GM12878 (cell line): ENCODE data around the gene ING5. TPM values are rescaled to one million over a fixed set of nuclear protein-coding genes. Genes with fewer than 3 reads are reported as not detected.

Experiments
- ATAC-seq: fragments of 200-7000 bp; cut with Tn5 transposase; 3 replicates; pipeline ENCODE4 v1.9.1; 2020; ENCODE audit warnings: mild to moderate bottlenecking, moderate library complexity
- BruUV-seq: library from RNA; stranded (reverse); fragments of 400-500 nt; replicated peaks from 2 replicates; lab custom pipeline; 2021; lab: Mats Ljungman, UMichigan
- CTCF ChIA-PET: fragments of 300-600 bp; sonication (Branson Sonifier 250); formaldehyde crosslinking; extraction: SDS; loops from one replicate; lab custom pipeline; 2021; ENCODE audit warnings: inconsistent platforms; lab: Yijun Ruan, JAX
- POLR2A ChIA-PET: fragments of 350-600 bp; formaldehyde crosslinking; extraction: SDS; loops from one replicate; lab custom pipeline; 2021; ENCODE audit warnings: inconsistent platforms; lab: Charles Lee
- RAD21 ChIA-PET: fragments of 300-600 bp; sonication (Branson Sonifier 250); formaldehyde crosslinking; loops from one replicate; lab custom pipeline; 2023; ENCODE audit warnings: antibody characterized with exemption; ENCODE audit not compliant: unreplicated experiment; lab: Charles Lee
- SMC1A ChIA-PET: fragments of 300-600 bp; sonication (Branson Sonifier 250); formaldehyde crosslinking; loops from one replicate; lab custom pipeline; 2023; ENCODE audit not compliant: unreplicated experiment, uncharacterized antibody; lab: Charles Lee
- DNase-seq: peaks from one replicate; pipeline ENCODE4 v3.0.0-alpha.2; 2011; ENCODE audit warnings: low read depth, low spot score
- FAIRE-seq: peaks from 3 replicates; lab custom pipeline; 2011; peaks lifted over from hg19 to GRCh38; lab: Jason Lieb, UNC
- H2AFZ ChIP-seq: 2 replicates; pipeline ENCODE4 v1.6.0; 2011; ENCODE audit warnings: low read depth, low read length, control low read depth; ENCODE audit not compliant: control insufficient read depth
- H3K27ac ChIP-seq: 2 replicates; pipeline ENCODE4 v1.5.1; 2011; ENCODE audit warnings: control low read depth; ENCODE audit not compliant: control insufficient read depth, insufficient read depth
- H3K27me3 ChIP-seq, 2 experiments: replicated peaks in 1 of 2; 2 replicates each; pipeline versions ENCODE4 v1.6.0 to v1.6.1; 2011; ENCODE audit warnings: low read length in 1 of 2; ENCODE audit not compliant: control insufficient read depth in 2 of 2, insufficient read depth in 2 of 2
- H3K36me3 ChIP-seq, 2 experiments: 2 replicates each; pipeline ENCODE4 v1.5.1; 2011; ENCODE audit warnings: low read length in 1 of 2; ENCODE audit not compliant: control insufficient read depth in 2 of 2, insufficient read depth in 2 of 2
- H3K4me1 ChIP-seq: 2 replicates; pipeline ENCODE4 v1.6.1; 2011; ENCODE audit warnings: mild to moderate bottlenecking, low read length, moderate library complexity, mixed read lengths; ENCODE audit not compliant: control insufficient read depth, insufficient read depth
- H3K4me2 ChIP-seq: 2 replicates; pipeline ENCODE4 v1.6.0; 2011; ENCODE audit warnings: control low read depth; ENCODE audit not compliant: control insufficient read depth, insufficient read depth
- H3K4me3 ChIP-seq: fragments of 200-600 bp; sonication (generic); 2 replicates; pipeline ENCODE4 v1.5.1; 2016
- H3K79me2 ChIP-seq: 2 replicates; pipeline ENCODE4 v1.6.0; 2011; ENCODE audit warnings: low read length; ENCODE audit not compliant: control insufficient read depth, insufficient read depth
- H3K9ac ChIP-seq: 2 replicates; pipeline ENCODE4 v1.8.0; 2011; ENCODE audit warnings: low read length, control low read depth, mixed read lengths; ENCODE audit not compliant: control insufficient read depth, insufficient read depth
- H3K9me3 ChIP-seq: replicated peaks from 3 replicates; pipeline ENCODE4 v1.5.1; 2011; ENCODE audit warnings: mild to moderate bottlenecking, low read length; ENCODE audit not compliant: control insufficient read depth, insufficient read depth
- H4K20me1 ChIP-seq: 2 replicates; pipeline ENCODE4 v1.6.0; 2011; ENCODE audit not compliant: control insufficient read depth, insufficient read depth
- IKZF1 ChIP-seq: fragments of 450-650 bp; conservative IDR thresholded peaks from 2 replicates; pipeline ENCODE4 v1.6.1; 2017; ENCODE audit warnings: antibody characterized with exemption, mild to moderate bottlenecking
- WGBS: methylation state at CpG from one replicate; pipeline ENCODE4 v1.1.6; 2016; ENCODE audit warnings: low lambda C conversion rate; ENCODE audit not compliant: insufficient replicate concordance, insufficient coverage; ENCODE audit errors: missing lambda C conversion rate; 5-methylcytosine and 5-hydroxymethylcytosine counted together
- in situ Hi-C: fragments of 300-500 bp; cut with MboI; formaldehyde crosslinking; loops from 9 replicates; pipeline ENCODE4 v1.14.3; 2018; ENCODE audit warnings: mixed read lengths
- intact Hi-C: fragments of 100-400 bp; cut with micrococcal nuclease; formaldehyde crosslinking; loops from one replicate; pipeline ENCODE4 v1.14.2; 2022; ENCODE audit not compliant: unreplicated experiment
- polyA plus RNA-seq, 11 experiments: library from polyadenylated mRNA; depleted of rRNA in 4 of 11; unstranded in 6 of 11; stranded (reverse) in 5 of 11; fragments of >200 nt; fragmentation: Nextera tagmentation in 4 of 11; fragmentation: Illumina TruSeq in 1 of 11; extraction: Ambion mirVana in 4 of 11; extraction: Trizol in 1 of 11; gene quantifications; 1 replicate in 1 of 11; 2 replicates in 10 of 11; pipeline versions ENCODE4 v1.2.1 to v1.2.3, GENCODE V29; 2011 to 2016; ENCODE audit warnings: inconsistent platforms in 2 of 11, missing spikeins in 2 of 11, low read depth in 1 of 11
- total RNA-seq, 4 experiments: library from RNA; depleted of rRNA in 3 of 4; stranded (reverse); fragments of >200 nt in 3 of 4; fragmentation: Illumina TruSeq in 1 of 4; extraction: Trizol in 1 of 4; gene quantifications; 2 replicates each; pipeline versions ENCODE4 v1.2.1 to v1.2.3, GENCODE V29; 2013 to 2021
- TF ChIP-seq, protein P1 (sequence below): fragments of 150-350 bp; IDR thresholded peaks from 2 replicates; pipeline ENCODE4 v1.6.1; 2016; ENCODE audit warnings: low read depth, low read length

ING5 gene
- total and polyA plus RNA-seq, 10 of the 15 experiments (the other 5 are each of a cell fraction or from before 2014, with no cell fraction given), result 10.0 to 46.1 (median 27.2) TPM

DNA sequence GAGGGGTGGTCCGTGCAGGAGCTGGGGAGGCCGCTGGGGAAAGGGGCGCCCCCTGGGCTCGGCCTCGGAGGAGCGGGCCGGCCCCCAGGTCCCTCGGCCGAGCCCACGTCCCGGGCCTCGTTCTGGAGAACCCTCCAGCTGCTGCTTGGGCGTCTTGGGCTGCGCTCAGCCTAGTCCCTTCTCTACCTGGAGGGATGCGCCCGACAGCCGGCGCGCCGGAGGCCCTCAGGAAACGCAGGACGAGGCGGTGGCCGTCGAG, 32.3 kb downstream of the ING5 start:
- Histone ChIP-seq H3K4me3 (peak overlapping the region; percentile 61; the same call in 1 of the 2 replicates), H3K9me3 (no peaks in the 10 kb centered on the region), H3K79me2 (peaks cover 8% of the 10 kb centered on the region), H3K36me3 (no peaks in the 10 kb centered on the region), H3K4me1 (0 out of 2 replicates have a peak, but pooled peaks cover 3% of the 10 kb centered on the region), H3K27ac (no peak overlapping the region; the same call in 1 of the 2 replicates), H3K4me2 (peak overlapping the region; percentile 76), H2AFZ (peak overlapping the region; percentile 87), H4K20me1 (no peaks in the 10 kb centered on the region; the same call in 1 of the 2 replicates), H3K9ac (peak overlapping the region; percentile 32; the same call in 1 of the 2 replicates), H3K27me3 (no peaks in the 10 kb centered on the region)
- RAD21 ChIA-PET, result interaction anchor here (0.7 to 2.9 kb wide), 9 partner anchors 29 to 281 kb away, joined by 3 to 14 read pairs (median 3); partner anchors contain the start of genes DTYMK and ING5
- ATAC-seq, result peak; percentile 18; the same call in 2 of the 3 replicates
- in situ Hi-C loops (no loop called here), intact Hi-C loops (loop anchor here (1.0 to 10.0 kb wide), 3 partner anchors 47 to 147 kb away; partner anchors contain the start of gene DTYMK)
- BruUV-seq, result no TSS peak
- DNase-seq, result no peak
- CTCF ChIA-PET, result interaction anchor here (0.7 to 2.7 kb wide), 9 partner anchors 8 to 144 kb away, joined by 3 to 10 read pairs (median 4); partner anchors contain the start of genes DTYMK and ING5
- peak; percentile 52; the same call in 1 of the 2 replicates for TF ChIP-seq IKZF1
- TF ChIP-seq, protein P1, sequence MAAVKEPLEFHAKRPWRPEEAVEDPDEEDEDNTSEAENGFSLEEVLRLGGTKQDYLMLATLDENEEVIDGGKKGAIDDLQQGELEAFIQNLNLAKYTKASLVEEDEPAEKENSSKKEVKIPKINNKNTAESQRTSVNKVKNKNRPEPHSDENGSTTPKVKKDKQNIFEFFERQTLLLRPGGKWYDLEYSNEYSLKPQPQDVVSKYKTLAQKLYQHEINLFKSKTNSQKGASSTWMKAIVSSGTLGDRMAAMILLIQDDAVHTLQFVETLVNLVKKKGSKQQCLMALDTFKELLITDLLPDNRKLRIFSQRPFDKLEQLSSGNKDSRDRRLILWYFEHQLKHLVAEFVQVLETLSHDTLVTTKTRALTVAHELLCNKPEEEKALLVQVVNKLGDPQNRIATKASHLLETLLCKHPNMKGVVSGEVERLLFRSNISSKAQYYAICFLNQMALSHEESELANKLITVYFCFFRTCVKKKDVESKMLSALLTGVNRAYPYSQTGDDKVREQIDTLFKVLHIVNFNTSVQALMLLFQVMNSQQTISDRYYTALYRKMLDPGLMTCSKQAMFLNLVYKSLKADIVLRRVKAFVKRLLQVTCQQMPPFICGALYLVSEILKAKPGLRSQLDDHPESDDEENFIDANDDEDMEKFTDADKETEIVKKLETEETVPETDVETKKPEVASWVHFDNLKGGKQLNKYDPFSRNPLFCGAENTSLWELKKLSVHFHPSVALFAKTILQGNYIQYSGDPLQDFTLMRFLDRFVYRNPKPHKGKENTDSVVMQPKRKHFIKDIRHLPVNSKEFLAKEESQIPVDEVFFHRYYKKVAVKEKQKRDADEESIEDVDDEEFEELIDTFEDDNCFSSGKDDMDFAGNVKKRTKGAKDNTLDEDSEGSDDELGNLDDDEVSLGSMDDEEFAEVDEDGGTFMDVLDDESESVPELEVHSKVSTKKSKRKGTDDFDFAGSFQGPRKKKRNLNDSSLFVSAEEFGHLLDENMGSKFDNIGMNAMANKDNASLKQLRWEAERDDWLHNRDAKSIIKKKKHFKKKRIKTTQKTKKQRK, result no peak
- FAIRE-seq, result no peak
- POLR2A ChIA-PET, result interaction anchor here (1.0 to 3.2 kb wide), 4 partner anchors 32 to 145 kb away, joined by 3 to 19 read pairs (median 6); partner anchors contain the start of genes ING5 and PDCD1
- WGBS, result 1% methylated on average over 12 of the region's 25 CpGs
- SMC1A ChIA-PET, result interaction anchor here (1.0 to 2.7 kb wide), 6 partner anchors 9 to 144 kb away, joined by 3 to 11 read pairs (median 5); partner anchors contain the start of genes ING5 and RTP5
